ENCODE measurements around the gene BCL2.
A peak's percentile ranks its signal among the peaks of the same experiment; 100 is the strongest.

Gene BCL2

GRCh38 chr18:63266888-63267790 lies 52.4 kb downstream of the BCL2 start:
- H3K9ac ChIP-seq: peak overlapping the region; percentile 46; the same call in 1 of the 2 replicates
- no peaks in the 10 kb centered on the region for H3K36me3 ChIP-seq (ENCODE audit: insufficient read depth)
- peak overlapping the region; percentile 99 for H3K4me2 ChIP-seq
- H2AFZ ChIP-seq (ENCODE audit: low read depth): no peak overlapping the region
- no peak overlapping the region for H3K4me3 ChIP-seq (IDR thresholded peaks at IDR 0.05; ENCODE audit: insufficient read depth, low read depth, low read length)
- peak overlapping the region; percentile 83 for H3K27ac ChIP-seq
- no peak for TF ChIP-seq CTCF (conservative IDR thresholded peaks at IDR 0.05; ENCODE audit: low read depth, low read length)
- H4K20me1 ChIP-seq (ENCODE audit: insufficient read depth): no peaks in the 10 kb centered on the region
- no peaks in the 10 kb centered on the region for H3K27me3 ChIP-seq (ENCODE audit: insufficient read depth, low read depth)
- peaks cover 79% of the 10 kb centered on the region for H3K4me1 ChIP-seq (ENCODE audit: low read depth, poor library complexity, severe bottlenecking)
- H3K79me2 ChIP-seq (ENCODE audit: insufficient read depth, low read depth): peaks cover 60% of the 10 kb centered on the region

GRCh38 chr18:63265326-63265725 lies 54.2 kb downstream of the BCL2 start:
- no peak overlapping the region for H2AFZ ChIP-seq (ENCODE audit: low read depth)
- H3K4me3 ChIP-seq (IDR thresholded peaks at IDR 0.05; ENCODE audit: insufficient read depth, low read depth, low read length): no peak overlapping the region
- H3K27me3 ChIP-seq (ENCODE audit: insufficient read depth, low read depth): no peaks in the 10 kb centered on the region
- H3K4me2 ChIP-seq: no peak overlapping the region
- H3K9ac ChIP-seq: no peak overlapping the region
- no peaks in the 10 kb centered on the region for H4K20me1 ChIP-seq (ENCODE audit: insufficient read depth)
- TF ChIP-seq CTCF (conservative IDR thresholded peaks at IDR 0.05; ENCODE audit: low read depth, low read length): no peak
- no peak overlapping the region for H3K27ac ChIP-seq
- peaks cover 78% of the 10 kb centered on the region for H3K4me1 ChIP-seq (ENCODE audit: low read depth, poor library complexity, severe bottlenecking)
- peaks cover 52% of the 10 kb centered on the region for H3K79me2 ChIP-seq (ENCODE audit: insufficient read depth, low read depth)
- H3K36me3 ChIP-seq (ENCODE audit: insufficient read depth): no peaks in the 10 kb centered on the region

- H3K27me3 ChIP-seq (ENCODE audit: insufficient read depth, low read depth): no peaks in the 10 kb centered on the region
- peaks cover 55% of the 10 kb centered on the region for H3K79me2 ChIP-seq (ENCODE audit: insufficient read depth, low read depth)
- no peak overlapping the region for H3K9ac ChIP-seq
- peaks cover 78% of the 10 kb centered on the region for H3K4me1 ChIP-seq (ENCODE audit: low read depth, poor library complexity, severe bottlenecking)
- no peak overlapping the region for H3K27ac ChIP-seq
- TF ChIP-seq CTCF (conservative IDR thresholded peaks at IDR 0.05; ENCODE audit: low read depth, low read length): no peak
- no peak overlapping the region for H2AFZ ChIP-seq (ENCODE audit: low read depth)
- no peaks in the 10 kb centered on the region for H3K36me3 ChIP-seq (ENCODE audit: insufficient read depth)
- no peak overlapping the region for H3K4me3 ChIP-seq (IDR thresholded peaks at IDR 0.05; ENCODE audit: insufficient read depth, low read depth, low read length)
- no peaks in the 10 kb centered on the region for H4K20me1 ChIP-seq (ENCODE audit: insufficient read depth)
- H3K4me2 ChIP-seq: no peak overlapping the region
Observed at GRCh38 chr18:63264871-63265270, 54.7 kb downstream of the BCL2 start.

GRCh38 chr18:63263444-63263843 lies 56.1 kb downstream of the BCL2 start:
- peak overlapping the region; percentile 12; the same call in 1 of the 2 replicates for H3K27ac ChIP-seq
- TF ChIP-seq CTCF (conservative IDR thresholded peaks at IDR 0.05; ENCODE audit: low read depth, low read length): no peak
- H4K20me1 ChIP-seq (ENCODE audit: insufficient read depth): no peaks in the 10 kb centered on the region
- H2AFZ ChIP-seq (ENCODE audit: low read depth): no peak overlapping the region
- H3K4me1 ChIP-seq (ENCODE audit: low read depth, poor library complexity, severe bottlenecking): peaks cover 78% of the 10 kb centered on the region
- no peak overlapping the region for H3K9ac ChIP-seq
- peaks cover 50% of the 10 kb centered on the region for H3K79me2 ChIP-seq (ENCODE audit: insufficient read depth, low read depth)
- H3K27me3 ChIP-seq (ENCODE audit: insufficient read depth, low read depth): no peaks in the 10 kb centered on the region
- no peak overlapping the region for H3K4me3 ChIP-seq (IDR thresholded peaks at IDR 0.05; ENCODE audit: insufficient read depth, low read depth, low read length)
- no peaks in the 10 kb centered on the region for H3K36me3 ChIP-seq (ENCODE audit: insufficient read depth)
- no peak overlapping the region for H3K4me2 ChIP-seq

Measured in KMS-11 (cell line).